ENCODE results near the gene SNRNP25. TPM values are rescaled to one million over a fixed set of nuclear protein-coding genes. Genes with fewer than 3 reads are reported as not detected.

SNRNP25 gene
- total and polyA plus RNA-seq, 2 of the 8 experiments (the other 6 are each of a cell fraction or from before 2014, with no cell fraction given), result 53.0 to 58.4 TPM

DNA sequence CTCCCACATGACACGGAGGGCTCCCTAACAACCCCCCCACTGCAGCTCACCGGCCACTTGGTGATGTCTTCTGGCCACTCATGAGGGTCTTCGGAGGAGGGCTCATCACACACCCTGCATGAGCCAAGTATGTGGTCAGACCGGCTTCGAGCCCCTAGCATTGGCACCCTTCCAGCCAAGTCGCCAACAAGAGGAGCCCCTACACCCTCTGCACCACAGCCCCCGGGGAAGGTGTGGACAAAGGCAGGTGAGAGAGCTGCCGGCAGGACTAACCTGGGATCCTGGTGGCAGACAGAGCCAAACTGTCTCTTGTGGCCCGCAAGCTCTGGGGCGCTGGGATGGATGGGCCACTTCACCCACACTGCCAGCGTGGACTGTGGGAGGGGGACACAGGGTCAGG, 6.5 kb downstream of the SNRNP25 start:
- no peak for DNase-seq (ENCODE audit: low read depth in 1 of 2, low spot score in 2 of 2)
- WGBS, 2 experiments (ENCODE audit: extremely low coverage in 1 of 2, insufficient coverage in 1 of 2, insufficient read length in 1 of 2, insufficient replicate concordance in 2 of 2, low coverage in 1 of 2, low lambda C conversion rate in 2 of 2, missing lambda C conversion rate in 1 of 2), result 90% methylated on average over 10 of the region's 11 CpGs; no CpG with 5 or more reads in 1 of the 2 experiments
- Histone ChIP-seq H3K56ac (replicated peaks; ENCODE audit: insufficient read length, low read depth, low read length) (no peak overlapping the region), H3K4ac (replicated peaks; ENCODE audit: insufficient read length, low read depth, low read length) (no peak overlapping the region), H3K27me3 (replicated peaks in 1 of 4; ENCODE audit: control insufficient read depth in 3 of 4, extremely low read depth in 1 of 4, insufficient read depth in 3 of 4, low read length in 3 of 4) (no peaks in the 10 kb centered on the region), H2BK120ac (replicated peaks; ENCODE audit: low read depth, low read length) (no peak overlapping the region), H3K14ac (ENCODE audit: insufficient read length) (no peak overlapping the region), H3K9me3 (ENCODE audit: insufficient read depth in 2 of 2, low read depth in 1 of 2, low read length in 1 of 2) (no peaks in the 10 kb centered on the region), H3K36me3 (ENCODE audit: control insufficient read depth in 2 of 4, insufficient read depth in 4 of 4, low read length in 3 of 4) (peaks cover 24 to 50% (median 41%) of the 10 kb centered on the region in 4 experiments), H2BK15ac (ENCODE audit: low read length) (no peak overlapping the region), H3K23me2 (ENCODE audit: low read depth, low read length) (no peaks in the 10 kb centered on the region), H4K91ac (replicated peaks; ENCODE audit: insufficient read length, low read length) (no peak overlapping the region), H3K4me2 (ENCODE audit: insufficient read depth in 1 of 2, low read depth in 2 of 2, low read length in 2 of 2) (no peak overlapping the region), H3K79me2 (ENCODE audit: control insufficient read depth in 1 of 2, insufficient read depth in 2 of 2, low read length in 2 of 2) (no peaks in the 10 kb centered on the region), H2BK12ac (ENCODE audit: low read depth, low read length) (no peak overlapping the region), H4K5ac (ENCODE audit: insufficient read length, low read depth, low read length) (no peak overlapping the region), H3K27ac (ENCODE audit: low read depth, low read length) (no peak overlapping the region), H3K4me1 (replicated peaks in 1 of 4; ENCODE audit: control insufficient read depth in 3 of 4, insufficient read depth in 4 of 4, low read length in 3 of 4) (no peaks in the 10 kb centered on the region), H4K20me1 (replicated peaks in 1 of 2; ENCODE audit: control insufficient read depth in 1 of 2, insufficient read depth in 2 of 2, low read length in 2 of 2) (peaks cover 7 to 22% of the 10 kb centered on the region in 2 experiments), H2BK5ac (ENCODE audit: low read depth, low read length) (no peak overlapping the region), H4K8ac (ENCODE audit: extremely low read depth, insufficient read depth, low read length) (no peak overlapping the region), H3K23ac (ENCODE audit: insufficient read length) (no peak overlapping the region), H3K79me1 (ENCODE audit: low read depth, low read length) (no peaks in the 10 kb centered on the region; the same call in 1 of the 2 replicates), H3K9ac (replicated peaks in 1 of 4; ENCODE audit: extremely low read depth in 1 of 4, low read depth in 3 of 4, low read length in 3 of 4) (no peak overlapping the region), H3K18ac (ENCODE audit: extremely low read depth, low read length) (no peak overlapping the region), H2AK5ac (ENCODE audit: low read depth, low read length) (no peak overlapping the region), H3K4me3 (ENCODE audit: extremely low read depth in 1 of 4, insufficient read depth in 2 of 4, low read depth in 3 of 4, low read length in 4 of 4) (no peak overlapping the region), H2BK20ac (ENCODE audit: low read length) (no peak overlapping the region), H2AFZ (ENCODE audit: low read length) (no peak overlapping the region)
- CTCF ChIA-PET (ENCODE audit: partially characterized antibody), result interaction anchor here (1.4 to 21.2 kb wide), 2 partner anchors 9 to 26 kb away, joined by 5 to 856 read pairs; partner anchors contain the start of gene MPG
- no peak for FAIRE-seq
- POLR2A ChIA-PET (ENCODE audit: partially characterized antibody), result interaction anchor here (0.8 to 16.6 kb wide), 8 partner anchors 9 to 47 kb away, joined by 3 to 153 read pairs (median 4); no protein-coding TSS in a partner anchor
- no peak for TF ChIP-seq CHD1 (IDR thresholded peaks at IDR 0.05; ENCODE audit: low read depth, low read length)
- no peak for TF ChIP-seq GTF2F1 (IDR thresholded peaks at IDR 0.05; ENCODE audit: borderline replicate concordance, low read depth, low read length)
- no peak for TF ChIP-seq SP2 (IDR thresholded peaks at IDR 0.05; ENCODE audit: low read length)
- TF ChIP-seq NANOG (IDR thresholded peaks at IDR 0.05; ENCODE audit: insufficient read depth, low read depth, low read length, poor library complexity, severe bottlenecking), result no peak
- TF ChIP-seq TAF7 (optimal IDR thresholded peaks at IDR 0.05; ENCODE audit: borderline replicate concordance, low read depth, low read length), result no peak
- TF ChIP-seq ATF2 (IDR thresholded peaks at IDR 0.05; ENCODE audit: low read length), result no peak
- no peak for TF ChIP-seq SIX5 (IDR thresholded peaks at IDR 0.05; ENCODE audit: low read depth, low read length)
- TF ChIP-seq JUND (IDR thresholded peaks at IDR 0.05; ENCODE audit: low read length), result no peak
- TF ChIP-seq CEBPB (IDR thresholded peaks at IDR 0.05; ENCODE audit: low read depth, low read length), result no peak
- TF ChIP-seq MAFK (IDR thresholded peaks at IDR 0.05; ENCODE audit: low read depth, low read length), result no peak
